ENCODE measurements around the gene HK1. TPM values are rescaled to one million over a fixed set of nuclear protein-coding genes. Genes with fewer than 3 reads are reported as not detected.
A peak's percentile ranks its signal among the peaks of the same experiment; 100 is the strongest.

Gene HK1
- total and polyA plus RNA-seq, 2 of the 13 experiments (the other 11 are each of a cell fraction or from before 2014, with no cell fraction given), result 0.29 to 1.5 TPM

DNA sequence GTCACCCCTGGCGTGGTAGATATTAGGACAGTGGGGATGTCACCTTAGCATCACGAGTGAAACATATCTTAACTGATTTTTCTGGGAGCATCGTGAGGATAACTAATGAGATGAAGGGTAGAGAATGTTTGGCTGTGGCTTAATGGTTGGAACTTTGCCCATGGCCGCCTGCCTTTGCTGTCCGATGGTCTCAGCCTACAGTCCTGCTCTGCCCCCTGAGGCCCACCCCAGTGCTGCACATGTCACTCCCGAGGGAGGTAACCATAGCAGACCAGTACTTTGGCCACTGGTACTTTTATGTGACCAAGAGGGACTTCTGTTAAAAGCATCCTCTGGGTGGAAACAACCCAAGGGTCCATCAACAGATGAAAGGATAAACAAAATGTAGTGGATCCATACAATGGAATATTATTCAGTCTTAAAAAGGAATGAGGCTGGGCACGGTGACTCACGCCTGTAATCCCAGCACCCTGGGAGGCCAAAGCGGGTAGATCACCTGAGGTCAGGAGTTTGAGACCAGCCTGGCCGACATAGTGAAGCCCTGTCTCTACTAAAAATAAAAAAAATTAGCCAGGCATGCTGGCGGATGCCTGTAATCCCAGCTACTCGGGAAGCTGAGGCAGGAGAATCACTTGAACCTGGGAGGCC is 80.0 kb downstream of the HK1 start (continued):
- TF ChIP-seq, protein P1, sequence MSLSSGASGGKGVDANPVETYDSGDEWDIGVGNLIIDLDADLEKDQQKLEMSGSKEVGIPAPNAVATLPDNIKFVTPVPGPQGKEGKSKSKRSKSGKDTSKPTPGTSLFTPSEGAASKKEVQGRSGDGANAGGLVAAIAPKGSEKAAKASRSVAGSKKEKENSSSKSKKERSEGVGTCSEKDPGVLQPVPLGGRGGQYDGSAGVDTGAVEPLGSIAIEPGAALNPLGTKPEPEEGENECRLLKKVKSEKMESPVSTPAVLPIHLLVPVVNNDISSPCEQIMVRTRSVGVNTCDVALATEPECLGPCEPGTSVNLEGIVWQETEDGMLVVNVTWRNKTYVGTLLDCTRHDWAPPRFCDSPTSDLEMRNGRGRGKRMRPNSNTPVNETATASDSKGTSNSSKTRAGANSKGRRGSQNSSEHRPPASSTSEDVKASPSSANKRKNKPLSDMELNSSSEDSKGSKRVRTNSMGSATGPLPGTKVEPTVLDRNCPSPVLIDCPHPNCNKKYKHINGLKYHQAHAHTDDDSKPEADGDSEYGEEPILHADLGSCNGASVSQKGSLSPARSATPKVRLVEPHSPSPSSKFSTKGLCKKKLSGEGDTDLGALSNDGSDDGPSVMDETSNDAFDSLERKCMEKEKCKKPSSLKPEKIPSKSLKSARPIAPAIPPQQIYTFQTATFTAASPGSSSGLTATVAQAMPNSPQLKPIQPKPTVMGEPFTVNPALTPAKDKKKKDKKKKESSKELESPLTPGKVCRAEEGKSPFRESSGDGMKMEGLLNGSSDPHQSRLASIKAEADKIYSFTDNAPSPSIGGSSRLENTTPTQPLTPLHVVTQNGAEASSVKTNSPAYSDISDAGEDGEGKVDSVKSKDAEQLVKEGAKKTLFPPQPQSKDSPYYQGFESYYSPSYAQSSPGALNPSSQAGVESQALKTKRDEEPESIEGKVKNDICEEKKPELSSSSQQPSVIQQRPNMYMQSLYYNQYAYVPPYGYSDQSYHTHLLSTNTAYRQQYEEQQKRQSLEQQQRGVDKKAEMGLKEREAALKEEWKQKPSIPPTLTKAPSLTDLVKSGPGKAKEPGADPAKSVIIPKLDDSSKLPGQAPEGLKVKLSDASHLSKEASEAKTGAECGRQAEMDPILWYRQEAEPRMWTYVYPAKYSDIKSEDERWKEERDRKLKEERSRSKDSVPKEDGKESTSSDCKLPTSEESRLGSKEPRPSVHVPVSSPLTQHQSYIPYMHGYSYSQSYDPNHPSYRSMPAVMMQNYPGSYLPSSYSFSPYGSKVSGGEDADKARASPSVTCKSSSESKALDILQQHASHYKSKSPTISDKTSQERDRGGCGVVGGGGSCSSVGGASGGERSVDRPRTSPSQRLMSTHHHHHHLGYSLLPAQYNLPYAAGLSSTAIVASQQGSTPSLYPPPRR (CRISPR knock-in tag; IDR thresholded peaks at IDR 0.05; ENCODE audit: borderline replicate concordance), result no peak
- TF ChIP-seq RXRB (CRISPR knock-in tag; IDR thresholded peaks at IDR 0.05; ENCODE audit: borderline replicate concordance), result no peak
- no peak for TF ChIP-seq PAWR (CRISPR knock-in tag; IDR thresholded peaks at IDR 0.05; ENCODE audit: borderline replicate concordance)
- no peak for TF ChIP-seq THAP11 (CRISPR knock-in tag; IDR thresholded peaks at IDR 0.05)
- no peak for TF ChIP-seq ZNF180 (CRISPR knock-in tag; IDR thresholded peaks at IDR 0.05; ENCODE audit: borderline replicate concordance, low read depth)
- TF ChIP-seq NFYC (CRISPR knock-in tag; IDR thresholded peaks at IDR 0.05), result no peak

DNA sequence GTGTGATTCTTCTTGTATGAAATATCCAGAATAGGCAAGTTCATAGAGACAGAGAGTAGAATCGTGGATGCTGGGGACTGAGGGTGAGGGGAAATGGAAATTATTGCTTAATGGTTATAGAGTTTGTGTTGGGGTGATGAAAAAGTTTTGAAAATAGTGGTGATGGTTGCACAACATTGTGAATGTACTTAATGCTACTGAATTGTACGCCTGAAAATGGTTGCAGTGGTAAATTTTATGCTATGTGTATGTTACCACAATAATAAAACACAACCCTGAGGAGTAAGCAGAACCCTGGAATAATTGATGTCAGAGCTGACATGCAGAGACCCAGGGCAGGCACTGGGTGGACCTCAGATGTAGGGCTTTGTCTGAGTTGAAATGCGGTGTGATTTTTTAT is 80.9 kb downstream of the HK1 start:
- CTCF ChIA-PET (ENCODE audit: low intra/inter-chr PET ratio, low total read pairs), result no interaction called here
- in situ Hi-C loops (cut with HindIII; ENCODE audit: extremely low pct_ligation_motif_present, low pct_unique_long_range_greater_than_20kb) (no loop called here), intact Hi-C loops (cut with micrococcal nuclease; ENCODE audit: unreplicated experiment) (no loop called here)
- H3K79me2 ChIP-seq (ENCODE audit: insufficient read depth, low read length), result no peaks in the 10 kb centered on the region
- POLR2A ChIA-PET, result no interaction called here
- no peaks in the 10 kb centered on the region for H3K36me3 ChIP-seq (replicated peaks in 1 of 2; ENCODE audit: control insufficient read depth in 1 of 2, insufficient read depth in 2 of 2, low read length in 2 of 2)
- H3K27me3 ChIP-seq (ENCODE audit: control insufficient read depth in 1 of 2, insufficient read depth in 2 of 2, low read length in 2 of 2), result peaks cover 0 to 8% of the 10 kb centered on the region in 2 experiments; a peak in 2 of 5 replicates
- no peak overlapping the region for H3K27ac ChIP-seq (ENCODE audit: extremely low read length, insufficient read depth, low read length)
- ATAC-seq, result no peak
- H3K4me2 ChIP-seq (ENCODE audit: low read depth, low read length), result no peak overlapping the region
- no peaks in the 10 kb centered on the region for H3K9me3 ChIP-seq (ENCODE audit: low read length)
- H3K9ac ChIP-seq (ENCODE audit: insufficient read depth, low read depth, low read length), result no peak overlapping the region
- DNase-seq (ENCODE audit: low spot score), result no peak
- H3K4me3 ChIP-seq (replicated peaks in 1 of 3; ENCODE audit: insufficient read depth in 1 of 3, low read depth in 2 of 3, low read length in 3 of 3), result no peak overlapping the region
- no peak for FAIRE-seq
- H3K4me1 ChIP-seq (ENCODE audit: insufficient read depth, low read length), result no peaks in the 10 kb centered on the region
- H4K20me1 ChIP-seq (ENCODE audit: insufficient read depth, low read length), result no peaks in the 10 kb centered on the region
- 33% methylated on average over 3 of the region's 3 CpGs for WGBS (ENCODE audit: low lambda C conversion rate)
- no TSS peak for BruUV-seq (replicated peaks)
- TF ChIP-seq, protein P2, sequence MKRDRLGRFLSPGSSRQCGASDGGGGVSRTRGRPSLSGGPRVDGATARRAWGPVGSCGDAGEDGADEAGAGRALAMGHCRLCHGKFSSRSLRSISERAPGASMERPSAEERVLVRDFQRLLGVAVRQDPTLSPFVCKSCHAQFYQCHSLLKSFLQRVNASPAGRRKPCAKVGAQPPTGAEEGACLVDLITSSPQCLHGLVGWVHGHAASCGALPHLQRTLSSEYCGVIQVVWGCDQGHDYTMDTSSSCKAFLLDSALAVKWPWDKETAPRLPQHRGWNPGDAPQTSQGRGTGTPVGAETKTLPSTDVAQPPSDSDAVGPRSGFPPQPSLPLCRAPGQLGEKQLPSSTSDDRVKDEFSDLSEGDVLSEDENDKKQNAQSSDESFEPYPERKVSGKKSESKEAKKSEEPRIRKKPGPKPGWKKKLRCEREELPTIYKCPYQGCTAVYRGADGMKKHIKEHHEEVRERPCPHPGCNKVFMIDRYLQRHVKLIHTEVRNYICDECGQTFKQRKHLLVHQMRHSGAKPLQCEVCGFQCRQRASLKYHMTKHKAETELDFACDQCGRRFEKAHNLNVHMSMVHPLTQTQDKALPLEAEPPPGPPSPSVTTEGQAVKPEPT (CRISPR knock-in tag; IDR thresholded peaks at IDR 0.05; ENCODE audit: low read depth), result no peak
- TF ChIP-seq CEBPB (IDR thresholded peaks at IDR 0.05; ENCODE audit: borderline replicate concordance, low read depth, low read length) (peak; percentile 55; the same call in 1 of the 2 replicates), XBP1 (CRISPR knock-in tag; IDR thresholded peaks at IDR 0.05) (no peak), XRCC5 (optimal IDR thresholded peaks at IDR 0.05; ENCODE audit: low read length) (no peak), PHF21A (CRISPR knock-in tag; IDR thresholded peaks at IDR 0.05) (no peak), FLYWCH1 (CRISPR knock-in tag; IDR thresholded peaks at IDR 0.05) (no peak)
- H2AFZ ChIP-seq (ENCODE audit: low read length), result no peak overlapping the region

All from HepG2 (cell line).